SK-N-SH (cell line): Measurements from ENCODE around the gene DTNA.

Source experiments
- GABPA ChIP-seq: IDR thresholded peaks from 2 replicates; pipeline ENCODE4 v1.4.0; 2012; ENCODE audit warnings: low read depth, mild to moderate bottlenecking
- JUND ChIP-seq: IDR thresholded peaks from 2 replicates; pipeline ENCODE4 v1.4.0; 2012
- POLR2AphosphoS5 ChIP-seq: IDR thresholded peaks from 2 replicates; pipeline ENCODE4 v1.6.1; 2012; ENCODE audit warnings: low read depth, low read length
- TAF1 ChIP-seq: IDR thresholded peaks from 2 replicates; pipeline ENCODE4 v1.6.1; 2012; ENCODE audit warnings: low read depth, mild to moderate bottlenecking, low read length, moderate library complexity, borderline replicate concordance
- YY1 ChIP-seq: IDR thresholded peaks from 2 replicates; pipeline ENCODE4 v1.4.0; 2012; ENCODE audit warnings: low read depth, mild to moderate bottlenecking

GRCh38 chr18:34794348-34794747, 84.2 kb downstream of the DTNA start:
- TF ChIP-seq GABPA = no peak
- no peak for TF ChIP-seq JUND
- TF ChIP-seq YY1 = no peak
- no peak for TF ChIP-seq POLR2AphosphoS5
- TF ChIP-seq TAF1 = no peak
